HG03558 (cell line): ENCODE measurements around the gene TRIM71.
"Not testable (repeated sequence)": the region's sequence is repeated elsewhere in the genome, so short reads cannot be mapped to it uniquely, and the experiment has no call there.

ENCODE experiments used
- ATAC-seq: cut with Tn5 transposase; IDR thresholded peaks from one replicate; pipeline ENCODE4 v1.9.1; 2021; ENCODE audit warnings: moderate number of reproducible peaks; ENCODE audit not compliant: unreplicated experiment; ENCODE audit errors: extremely low read depth

The TRIM71 gene

DNA sequence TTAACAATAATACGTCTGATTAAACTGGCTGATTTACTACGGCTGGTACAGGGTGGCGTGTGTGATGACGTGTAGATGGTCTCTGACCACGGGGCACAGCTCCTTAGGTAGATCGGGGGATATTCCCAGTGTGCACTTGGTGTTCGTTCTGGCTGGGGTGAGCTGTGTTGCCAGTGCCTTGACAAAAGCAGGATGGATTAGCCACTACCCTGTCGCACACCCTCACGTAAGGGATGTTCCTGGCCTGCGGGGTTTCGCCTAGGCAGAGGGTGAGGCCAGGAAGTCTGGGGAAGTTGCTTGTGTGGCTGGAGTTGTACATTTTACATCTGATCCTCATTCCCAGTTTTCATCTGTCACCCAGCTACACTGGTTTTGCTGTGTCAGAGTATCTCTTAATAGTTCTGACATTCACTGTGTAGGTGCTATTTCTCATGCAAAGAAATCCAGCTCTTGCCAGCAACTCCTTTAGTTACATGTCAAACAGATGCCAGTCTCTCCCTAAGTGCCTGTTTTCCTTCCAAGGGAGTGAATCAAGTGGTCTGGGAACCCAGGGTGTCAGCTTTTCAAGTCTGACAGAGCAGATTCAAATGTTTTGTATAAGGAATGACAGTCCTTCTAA is 67.6 kb downstream of the TRIM71 start:
- no peak for ATAC-seq

DNA sequence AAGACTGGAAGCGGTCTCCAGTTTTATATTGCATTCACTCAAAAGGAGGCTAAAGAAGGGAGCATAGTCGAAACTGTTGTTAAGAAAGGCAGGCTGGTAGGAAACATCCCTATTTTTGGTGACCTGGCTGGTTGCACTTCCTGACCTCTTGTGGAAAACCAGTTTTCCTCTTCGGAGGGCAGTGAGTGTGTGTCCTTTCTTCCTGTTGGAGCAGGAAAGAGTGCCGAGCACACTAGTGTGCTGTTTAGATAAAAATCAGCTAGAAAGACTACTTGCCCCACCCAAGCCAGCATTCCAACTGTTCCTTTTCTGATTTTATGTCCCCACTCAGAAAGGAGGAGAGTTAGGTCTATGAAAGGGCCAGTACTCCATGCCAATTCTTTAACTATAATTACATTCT is 68.5 kb downstream of the TRIM71 start:
- ATAC-seq, result no peak

DNA sequence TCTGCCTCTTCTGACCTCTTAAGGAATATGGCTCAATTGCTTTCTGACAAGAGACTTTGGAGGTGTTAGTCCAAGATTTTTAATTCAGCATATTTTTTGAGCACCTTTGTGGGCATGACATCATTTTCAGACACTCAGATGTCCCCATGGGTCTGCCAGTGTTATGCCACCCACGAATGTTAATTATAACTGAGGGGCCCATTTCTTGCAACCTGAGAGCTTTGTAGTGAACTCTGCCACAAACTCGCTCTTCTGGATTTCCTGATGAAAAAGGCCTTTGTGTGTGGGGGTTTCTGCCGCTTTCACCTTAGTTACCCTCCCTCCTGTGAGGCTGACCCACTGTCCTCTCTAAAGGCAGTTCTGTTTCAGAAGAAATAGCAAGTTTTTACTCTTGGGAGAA is 69.1 kb downstream of the TRIM71 start:
- no peak for ATAC-seq

DNA sequence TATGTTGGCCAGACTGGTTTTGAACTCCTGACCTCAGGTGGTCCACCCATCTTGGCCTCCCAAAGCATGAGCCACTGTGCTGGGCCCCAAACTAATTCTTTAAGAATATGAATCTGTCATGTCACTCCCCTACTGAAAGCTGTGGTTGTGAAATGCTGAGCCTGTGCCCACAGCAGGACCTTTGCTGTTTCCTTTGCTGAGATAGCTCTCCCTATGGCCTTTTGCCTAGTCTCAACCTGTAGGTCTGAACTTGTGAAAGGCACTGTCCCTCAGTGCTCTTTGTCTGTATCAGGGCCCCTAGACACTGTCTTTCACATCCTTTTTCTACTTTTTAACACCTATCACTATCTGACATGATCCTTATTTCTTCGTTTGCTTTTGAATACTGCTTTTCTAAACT is 70.9 kb downstream of the TRIM71 start:
- peak; percentile 95 for ATAC-seq

DNA sequence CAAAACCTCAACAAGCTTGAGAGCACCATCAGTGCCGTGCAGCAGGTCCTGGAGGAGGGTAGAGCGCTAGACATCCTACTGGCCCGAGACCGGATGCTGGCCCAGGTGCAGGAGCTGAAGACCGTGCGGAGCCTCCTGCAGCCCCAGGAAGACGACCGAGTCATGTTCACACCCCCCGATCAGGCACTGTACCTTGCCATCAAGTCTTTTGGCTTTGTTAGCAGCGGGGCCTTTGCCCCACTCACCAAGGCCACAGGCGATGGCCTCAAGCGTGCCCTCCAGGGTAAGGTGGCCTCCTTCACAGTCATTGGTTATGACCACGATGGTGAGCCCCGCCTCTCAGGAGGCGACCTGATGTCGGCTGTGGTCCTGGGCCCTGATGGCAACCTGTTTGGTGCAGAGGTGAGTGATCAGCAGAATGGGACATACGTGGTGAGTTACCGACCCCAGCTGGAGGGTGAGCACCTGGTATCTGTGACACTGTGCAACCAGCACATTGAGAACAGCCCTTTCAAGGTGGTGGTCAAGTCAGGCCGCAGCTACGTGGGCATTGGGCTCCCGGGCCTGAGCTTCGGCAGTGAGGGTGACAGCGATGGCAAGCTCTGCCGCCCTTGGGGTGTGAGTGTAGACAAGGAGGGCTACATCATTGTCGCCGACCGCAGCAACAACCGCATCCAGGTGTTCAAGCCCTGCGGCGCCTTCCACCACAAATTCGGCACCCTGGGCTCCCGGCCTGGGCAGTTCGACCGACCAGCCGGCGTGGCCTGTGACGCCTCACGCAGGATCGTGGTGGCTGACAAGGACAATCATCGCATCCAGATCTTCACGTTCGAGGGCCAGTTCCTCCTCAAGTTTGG is 72.9 kb downstream of the TRIM71 start:
- no peak for ATAC-seq

DNA sequence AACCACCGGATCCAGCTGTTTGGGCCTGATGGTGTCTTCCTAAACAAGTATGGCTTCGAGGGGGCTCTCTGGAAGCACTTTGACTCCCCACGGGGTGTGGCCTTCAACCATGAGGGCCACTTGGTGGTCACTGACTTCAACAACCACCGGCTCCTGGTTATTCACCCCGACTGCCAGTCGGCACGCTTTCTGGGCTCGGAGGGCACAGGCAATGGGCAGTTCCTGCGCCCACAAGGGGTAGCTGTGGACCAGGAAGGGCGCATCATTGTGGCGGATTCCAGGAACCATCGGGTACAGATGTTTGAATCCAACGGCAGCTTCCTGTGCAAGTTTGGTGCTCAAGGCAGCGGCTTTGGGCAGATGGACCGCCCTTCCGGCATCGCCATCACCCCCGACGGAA is 73.6 kb downstream of the TRIM71 start:
- ATAC-seq, result no peak

DNA sequence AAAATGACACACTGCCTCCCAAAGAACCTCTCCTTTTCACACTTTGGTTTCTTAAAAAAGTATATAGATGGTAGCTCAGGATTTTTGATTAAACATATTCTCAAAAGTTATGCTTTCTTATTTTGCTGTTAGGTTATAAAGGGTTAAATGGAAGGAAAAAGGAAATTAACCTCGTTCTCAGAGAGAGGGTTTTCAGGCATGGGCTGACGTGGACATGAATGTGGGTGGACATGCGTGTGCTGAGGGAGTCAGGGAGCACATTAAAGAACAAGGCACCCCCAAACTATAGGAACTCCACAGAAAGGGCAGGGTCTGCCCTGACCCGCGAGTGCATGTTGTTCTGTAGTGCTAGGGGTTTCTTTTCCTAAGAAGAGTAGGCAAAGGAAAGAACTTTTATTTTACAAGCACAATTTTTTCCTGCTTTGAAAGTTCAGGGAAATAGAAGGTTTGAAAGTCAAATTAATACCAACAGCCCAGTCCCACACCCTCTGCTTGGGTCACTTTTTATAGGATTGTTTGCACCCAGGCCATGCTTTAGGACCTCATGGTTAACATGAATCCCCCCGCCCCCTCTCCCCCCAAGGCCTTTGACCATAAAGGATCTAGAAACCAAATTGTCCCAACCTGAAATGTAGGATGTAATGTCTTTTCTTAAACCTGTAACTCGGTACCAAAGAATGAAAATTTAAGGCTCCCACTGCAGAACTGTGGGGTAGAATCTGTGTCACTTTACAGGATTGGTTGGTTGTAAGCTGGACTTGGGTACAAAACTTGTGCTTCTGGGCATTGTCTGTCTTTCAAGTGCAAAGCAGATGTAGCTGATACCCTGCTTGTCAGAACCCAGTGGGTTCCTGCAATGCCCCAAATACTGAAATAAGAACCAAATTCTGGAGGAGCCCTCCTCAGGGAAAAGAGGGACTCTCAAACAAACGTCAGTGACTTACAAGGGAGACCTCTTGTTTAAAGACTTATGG is 75.1 kb downstream of the TRIM71 start:
- ATAC-seq, result no peak

DNA sequence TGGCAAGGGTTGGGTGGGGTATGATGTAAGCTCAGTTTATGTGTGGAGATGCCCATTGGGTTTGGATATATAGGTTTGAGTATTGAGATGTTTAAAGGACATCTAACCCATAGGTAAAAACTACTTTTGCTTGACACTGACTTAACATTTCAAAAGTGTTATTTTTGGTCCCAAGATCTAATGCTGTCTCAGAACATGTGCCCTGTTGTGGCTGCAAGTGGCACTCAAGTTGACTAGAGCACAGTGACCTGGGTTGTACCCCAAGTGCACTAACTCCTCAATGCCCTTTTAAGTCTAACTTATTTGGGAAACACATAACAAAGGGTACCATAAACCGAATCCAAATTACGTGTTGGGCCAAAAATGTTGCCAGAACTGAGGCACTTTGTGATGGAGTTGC is 77.2 kb downstream of the TRIM71 start:
- ATAC-seq, result no peak

DNA sequence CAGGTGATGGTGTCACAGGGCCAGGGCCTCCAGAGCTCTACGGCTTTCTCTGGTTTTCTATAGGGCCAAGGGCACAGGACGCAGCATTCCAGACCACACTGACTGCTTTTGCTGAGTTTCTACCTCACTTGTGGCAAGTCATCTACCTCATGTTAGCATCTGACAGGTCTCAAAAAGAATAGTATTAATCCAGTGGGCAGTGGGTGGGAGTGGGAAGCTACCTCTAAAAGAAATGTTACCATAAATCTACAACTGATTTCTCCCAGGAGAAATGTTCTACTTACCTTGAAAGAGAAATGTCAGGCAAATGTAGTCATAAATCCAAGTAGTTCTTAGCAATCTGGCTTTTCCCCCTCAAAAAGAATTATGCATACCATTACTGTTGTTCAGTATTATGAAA is 77.9 kb downstream of the TRIM71 start:
- no peak for ATAC-seq

DNA sequence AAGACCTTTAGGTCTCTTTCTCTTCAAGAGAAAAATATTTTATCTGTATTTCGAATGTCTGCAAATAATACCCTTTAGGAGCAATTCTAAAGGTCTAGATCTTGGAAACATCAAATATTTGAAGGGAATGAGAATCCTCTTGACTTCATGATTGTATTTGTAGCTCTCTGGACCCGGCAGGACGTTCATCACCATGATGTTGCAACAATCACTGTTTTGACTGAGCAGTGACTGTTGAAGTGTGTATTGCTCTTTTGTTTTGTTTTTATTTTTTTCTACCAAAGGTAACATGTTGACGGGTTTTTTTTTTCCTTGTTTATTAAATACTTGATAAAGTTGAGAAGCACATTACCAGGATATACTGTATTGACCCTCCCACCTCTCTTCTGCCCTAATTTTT is 78.3 kb downstream of the TRIM71 start:
- no peak for ATAC-seq

DNA sequence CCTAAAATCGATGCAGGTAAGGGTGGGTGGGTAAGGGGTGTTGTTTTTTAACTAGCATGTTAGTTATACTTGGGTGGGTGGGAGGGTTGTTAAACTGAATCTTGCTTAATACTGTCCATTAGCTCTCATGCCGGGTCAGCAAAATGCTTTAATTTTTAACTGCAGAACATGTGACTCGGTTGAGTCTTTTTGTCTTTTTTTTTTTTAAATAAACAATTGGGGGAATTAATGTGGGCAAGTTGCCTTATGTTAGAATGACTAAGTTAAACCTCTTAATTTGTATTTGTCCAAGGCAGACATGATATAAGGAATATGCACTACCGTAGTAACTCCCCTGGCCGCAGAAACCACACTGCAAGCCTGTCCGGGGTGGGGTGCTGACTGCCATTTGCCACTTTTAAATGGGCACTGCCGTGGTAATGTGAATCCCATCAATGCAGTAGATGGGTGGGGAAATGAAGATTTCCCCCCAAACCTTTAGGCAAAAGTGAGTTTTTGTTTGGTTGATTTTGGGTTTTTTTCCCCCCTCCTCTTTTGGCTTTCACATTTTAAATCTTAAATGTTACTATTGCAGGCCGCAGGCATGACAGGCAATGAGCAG is 79.3 kb downstream of the TRIM71 start:
- ATAC-seq, result no peak

DNA sequence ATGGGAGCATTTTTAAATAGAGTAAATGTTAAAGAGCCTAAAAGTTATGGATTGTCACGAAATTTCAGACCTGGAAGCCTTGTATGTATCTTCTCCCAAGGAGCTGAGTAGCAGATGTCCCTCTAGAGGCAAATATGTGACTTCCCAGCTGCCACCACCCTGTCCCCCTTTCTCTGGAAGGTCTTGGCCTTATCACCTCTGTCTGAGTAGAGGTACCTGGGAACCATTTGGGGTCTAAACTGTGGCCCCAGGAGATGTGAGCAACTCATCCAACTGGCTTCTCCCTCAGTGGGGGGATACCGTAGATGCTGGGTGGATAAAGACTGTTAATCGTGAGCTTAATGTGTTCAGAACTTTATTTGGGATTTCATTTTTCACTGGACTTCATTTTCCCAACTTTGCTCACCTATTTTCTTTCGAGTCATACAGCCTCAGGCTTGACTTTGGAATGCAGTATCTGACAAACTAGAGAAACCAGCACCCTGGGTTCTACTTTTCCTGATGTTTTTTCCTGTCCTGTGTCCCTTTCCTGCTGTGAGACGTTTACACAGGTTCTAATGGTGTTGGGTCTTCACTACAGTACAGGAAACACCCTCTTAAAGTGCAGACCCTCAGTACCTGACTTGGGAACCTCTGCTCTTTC is 80.3 kb downstream of the TRIM71 start:
- no peak for ATAC-seq

DNA sequence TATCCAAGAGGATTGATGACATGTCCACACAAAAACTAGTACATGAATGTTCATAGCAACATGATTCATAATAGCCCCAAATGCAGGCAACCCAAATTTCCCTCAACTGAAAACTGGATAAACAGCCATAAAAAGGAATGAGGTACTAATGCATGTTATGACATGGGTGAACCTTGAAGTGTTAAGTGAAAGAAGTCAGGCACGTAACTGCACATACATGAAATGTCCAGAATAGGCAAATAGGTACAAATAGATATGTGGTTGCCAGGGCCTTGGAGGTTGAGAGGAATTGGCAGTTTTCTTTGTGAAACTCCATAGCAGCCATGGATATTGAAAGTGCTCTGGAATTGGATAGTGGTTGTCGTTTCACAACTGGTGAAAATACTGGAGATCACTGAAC is 81.5 kb downstream of the TRIM71 start:
- ATAC-seq, result no peak

DNA sequence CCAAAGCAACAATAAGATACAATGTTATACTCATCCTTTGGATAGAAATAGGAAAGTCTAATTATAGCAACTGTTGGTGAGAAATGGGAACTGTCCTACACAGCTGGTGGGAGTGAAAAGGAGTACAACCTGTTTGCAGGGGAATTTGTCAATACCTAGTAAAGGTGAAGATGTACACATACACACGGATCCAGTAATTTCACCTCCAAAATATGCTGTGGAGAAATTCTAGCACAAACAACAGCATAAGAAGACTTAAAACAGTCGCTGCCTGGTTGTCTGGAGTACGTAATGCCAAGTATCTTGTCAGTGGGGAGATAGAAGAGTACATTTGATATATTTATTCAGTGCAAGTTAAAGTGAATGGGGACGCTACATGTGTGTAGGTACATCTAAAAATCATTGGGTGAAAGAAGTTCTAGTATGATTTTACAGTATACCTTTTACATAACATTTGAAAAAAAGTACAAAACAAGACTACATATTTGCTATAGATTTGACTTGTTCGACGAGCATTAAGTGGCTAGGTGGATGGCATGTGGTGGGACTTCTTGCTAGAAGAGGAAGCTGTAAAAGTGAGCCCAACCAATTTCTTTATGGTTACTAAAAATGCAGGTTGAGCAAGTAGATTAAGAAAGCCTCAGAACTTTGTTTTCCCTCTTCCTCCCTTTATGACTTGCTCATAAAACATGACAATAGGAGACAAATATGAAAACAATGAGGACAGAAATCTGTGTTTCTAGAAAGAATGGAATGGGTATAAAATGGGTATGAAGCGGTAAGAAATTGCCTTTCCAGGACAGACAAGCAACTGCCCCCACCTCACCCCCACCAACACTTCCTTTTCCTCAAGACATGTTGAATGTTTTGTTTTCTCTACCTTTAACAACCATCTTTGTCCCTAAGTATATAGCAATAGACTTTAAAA is 83.5 kb downstream of the TRIM71 start:
- ATAC-seq, result no peak

DNA sequence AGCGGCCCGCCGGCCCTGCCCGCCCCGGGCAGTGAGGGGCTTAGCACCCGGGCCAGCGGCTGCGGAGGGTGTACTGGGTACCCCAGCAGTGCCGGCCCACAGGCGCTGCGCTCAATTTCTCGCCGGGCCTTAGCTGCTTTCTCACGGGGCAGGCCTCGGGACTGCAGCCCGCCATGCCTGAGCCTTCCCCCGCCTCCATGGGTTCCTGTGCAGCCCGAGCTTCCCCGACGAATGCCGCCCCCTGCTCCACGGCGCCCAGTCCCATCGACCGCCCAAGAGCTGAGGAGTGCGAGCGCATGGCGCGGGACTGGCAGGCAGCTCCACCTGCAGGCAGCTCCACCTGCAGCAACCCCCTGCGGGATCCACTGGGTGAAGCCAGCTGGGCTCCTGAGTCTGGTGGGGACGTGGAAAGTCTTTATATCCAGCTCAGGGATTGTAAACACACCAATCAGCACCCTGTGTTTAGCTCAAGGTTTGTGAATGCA is 85.1 kb downstream of the TRIM71 start:
- ATAC-seq, result not testable (repeated sequence)

DNA sequence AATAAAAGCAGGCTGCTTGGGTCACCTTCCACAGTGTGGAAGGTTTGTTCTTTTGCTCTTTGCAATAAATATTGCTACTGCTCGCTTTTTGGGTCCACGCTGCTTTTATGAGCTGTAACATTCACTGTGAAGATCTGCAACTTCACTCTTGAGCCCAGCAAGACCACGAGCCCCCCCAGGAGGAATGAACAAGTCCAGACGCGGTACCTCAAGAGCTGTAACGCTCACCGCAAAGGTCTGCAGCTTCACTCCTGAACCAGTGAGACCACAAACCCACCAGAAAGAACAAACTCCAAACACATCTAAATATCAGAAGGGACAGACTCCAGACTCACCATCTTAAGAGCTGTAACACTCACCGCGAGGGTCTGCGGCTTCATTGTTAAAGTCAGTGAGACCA is 86.2 kb downstream of the TRIM71 start:
- ATAC-seq, result no peak

DNA sequence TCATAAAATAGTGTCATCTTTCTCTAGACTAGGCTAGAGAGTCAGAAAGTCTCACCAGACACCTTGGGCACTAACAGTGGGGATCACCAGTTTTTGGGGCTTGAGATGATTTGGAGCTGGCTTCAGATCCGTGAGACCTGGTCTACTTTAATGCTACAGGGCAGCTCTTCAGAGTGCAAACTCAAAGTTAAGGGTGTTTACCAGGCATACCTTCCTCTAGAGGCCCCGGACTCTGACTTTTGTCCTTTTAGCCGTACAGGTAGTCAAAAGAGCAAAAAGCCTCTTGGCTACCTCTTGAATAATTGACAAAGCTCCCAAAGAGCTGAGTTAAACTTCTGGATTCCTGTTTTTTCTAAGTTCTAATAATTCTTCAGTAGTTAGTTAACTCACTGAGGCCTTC is 92.2 kb downstream of the TRIM71 start:
- no peak for ATAC-seq

DNA sequence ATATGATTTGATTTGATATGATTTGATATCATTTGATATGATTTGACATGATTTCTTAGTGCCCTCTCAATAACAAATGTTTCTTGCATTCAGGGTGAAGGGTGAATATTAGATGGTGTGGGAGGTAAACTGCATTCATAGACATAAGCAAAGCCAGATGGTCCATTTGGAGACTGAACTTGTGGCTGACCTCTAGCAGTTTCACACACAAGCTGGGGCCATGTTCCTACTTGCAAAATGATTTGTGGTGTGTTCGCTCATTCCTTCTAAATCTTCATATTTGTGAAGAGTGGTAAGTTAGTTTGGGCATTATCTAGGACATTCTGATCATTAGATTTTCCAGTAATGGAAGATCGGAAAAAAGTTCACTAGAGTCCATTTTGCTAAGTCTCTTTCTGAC is 93.2 kb downstream of the TRIM71 start:
- ATAC-seq, result no peak

DNA sequence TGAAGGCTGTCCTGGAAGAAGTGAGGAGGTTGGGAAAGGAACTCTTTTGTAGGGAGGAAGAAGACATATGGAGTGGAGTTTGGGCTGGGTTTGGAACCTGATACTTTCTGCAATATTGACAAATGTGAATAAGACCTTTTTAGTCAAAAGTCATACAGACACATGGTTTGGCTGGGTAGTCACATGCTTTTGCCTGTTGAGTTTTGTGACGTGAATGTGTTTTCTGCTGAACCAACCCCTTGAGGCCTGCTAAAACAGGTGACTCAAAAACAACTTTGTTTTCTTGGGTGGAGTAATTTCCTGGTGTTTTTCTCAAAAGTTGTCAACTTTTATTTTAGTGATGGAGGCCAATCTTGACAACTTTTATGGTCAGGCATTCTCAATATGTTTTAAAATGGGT is 94.2 kb downstream of the TRIM71 start:
- no peak for ATAC-seq
